ENCODE measurements around the gene SNX30.

DNA sequence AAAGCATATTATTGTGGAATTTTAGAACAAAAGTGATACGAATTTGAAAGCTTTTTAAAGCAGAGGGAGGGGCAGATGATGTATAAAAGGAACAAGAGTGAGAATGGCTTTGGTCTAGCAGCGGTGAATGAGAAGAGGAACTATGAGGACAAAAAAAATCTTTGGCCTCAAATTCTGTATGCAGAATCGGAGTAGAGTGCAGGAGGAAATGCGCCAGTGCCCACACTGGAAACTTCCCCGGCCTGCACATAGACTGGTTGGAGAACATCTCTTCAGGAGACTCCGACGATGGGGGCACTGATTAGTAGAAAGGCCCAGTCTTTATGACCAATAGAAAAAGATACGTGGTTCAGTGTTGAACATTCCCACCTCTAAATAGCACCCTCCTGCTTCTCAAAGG lies 88.8 kb downstream of the SNX30 start:
- TF ChIP-seq CTCF (IDR thresholded peaks at IDR 0.05) (no peak), EZH2phosphoT487 (IDR thresholded peaks at IDR 0.05; ENCODE audit: borderline replicate concordance, low read depth) (no peak), TCF12 (IDR thresholded peaks at IDR 0.05) (no peak), EP300 (IDR thresholded peaks at IDR 0.05; ENCODE audit: borderline replicate concordance in 1 of 2, low read depth in 1 of 2, low read length in 1 of 2) (no peak), JUND (IDR thresholded peaks at IDR 0.05) (no peak), RAD21 (IDR thresholded peaks at IDR 0.05; ENCODE audit: low read length) (no peak)

Data from SK-N-SH (cell line).